HepG2 (cell line): ENCODE results near the gene ST7L. TPM values are rescaled to one million over a fixed set of nuclear protein-coding genes. Genes with fewer than 3 reads are reported as not detected.

Experiments used
- ATAC-seq: fragments of 200-7000 bp; cut with Tn5 transposase; 3 replicates; pipeline ENCODE4 v1.9.1; 2020; ENCODE audit warnings: mild to moderate bottlenecking, moderate library complexity
- BruUV-seq: library from RNA; stranded (reverse); fragments of 400-500 nt; replicated peaks from 2 replicates; lab custom pipeline; 2021; lab: Mats Ljungman, UMichigan
- CTCF ChIA-PET: fragments of 300-600 bp; formaldehyde crosslinking; extraction: SDS; loops from one replicate; lab custom pipeline; 2021; ENCODE audit warnings: low total read pairs, inconsistent platforms, low intra/inter-chr PET ratio; lab: Yijun Ruan, JAX
- POLR2A ChIA-PET: fragments of 350-600 bp; sonication (Branson Sonifier 250); formaldehyde crosslinking; loops from one replicate; lab custom pipeline; 2020; ENCODE audit warnings: antibody characterized with exemption, inconsistent platforms; lab: Yijun Ruan, JAX
- DNase-seq: peaks from one replicate; pipeline ENCODE4 v3.0.0-alpha.2; 2015; ENCODE audit warnings: low spot score
- FAIRE-seq: peaks from 3 replicates; lab custom pipeline; 2011; peaks lifted over from hg19 to GRCh38; lab: Jason Lieb, UNC
- H2AFZ ChIP-seq: one replicate; pipeline ENCODE4 v1.6.1; 2011; ENCODE audit warnings: low read length, inconsistent platforms
- H3K27ac ChIP-seq: fragments of 300-600 bp; 3 replicates; pipeline ENCODE4 v1.8.0; 2011; ENCODE audit warnings: mixed run types, mild to moderate bottlenecking, mixed read lengths, low read length, inconsistent platforms; ENCODE audit not compliant: insufficient read depth; ENCODE audit errors: extremely low read length
- H3K27me3 ChIP-seq, 2 experiments: fragments of 200-600 bp in 1 of 2; 2 replicates in 1 of 2; 3 replicates in 1 of 2; pipeline versions ENCODE4 v1.6.0 to v1.8.0; 2011; ENCODE audit warnings: low read length in 2 of 2, mild to moderate bottlenecking in 2 of 2, moderate library complexity in 2 of 2, inconsistent platforms in 1 of 2; ENCODE audit not compliant: insufficient read depth in 2 of 2, control insufficient read depth in 1 of 2
- H3K36me3 ChIP-seq, 2 experiments: fragments of 200-600 bp in 1 of 2; replicated peaks in 1 of 2; 2 replicates in 1 of 2; 3 replicates in 1 of 2; pipeline versions ENCODE4 v1.5.1 to v1.8.0; 2011; ENCODE audit warnings: low read length in 2 of 2, inconsistent platforms in 1 of 2; ENCODE audit not compliant: insufficient read depth in 2 of 2, control insufficient read depth in 1 of 2
- H3K4me1 ChIP-seq: 2 replicates; pipeline ENCODE4 v1.5.1; 2012; ENCODE audit warnings: low read length, inconsistent platforms; ENCODE audit not compliant: insufficient read depth
- H3K4me2 ChIP-seq: 2 replicates; pipeline ENCODE4 v1.6.0; 2011; ENCODE audit warnings: low read depth, low read length, inconsistent platforms
- H3K4me3 ChIP-seq, 3 experiments: fragments of 200-600 bp in 1 of 3; sonication (generic), shearing (Covaris generic) in 1 of 3; replicated peaks in 1 of 3; 2 replicates each; pipeline ENCODE4 v1.5.1; 2011 to 2016; ENCODE audit warnings: low read length in 3 of 3, inconsistent platforms in 2 of 3, low read depth in 2 of 3, mild to moderate bottlenecking in 2 of 3, control low read depth in 1 of 3, mixed read lengths in 1 of 3; ENCODE audit not compliant: insufficient read depth in 1 of 3
- H3K79me2 ChIP-seq: one replicate; pipeline ENCODE4 v1.6.1; 2011; ENCODE audit warnings: low read length, inconsistent platforms; ENCODE audit not compliant: insufficient read depth
- H3K9ac ChIP-seq: 2 replicates; pipeline ENCODE4 v1.6.0; 2011; ENCODE audit warnings: mild to moderate bottlenecking, low read depth, low read length, inconsistent platforms; ENCODE audit not compliant: insufficient read depth
- H3K9me3 ChIP-seq: 2 replicates; pipeline ENCODE4 v1.5.1; 2012; ENCODE audit warnings: mild to moderate bottlenecking, low read length
- H4K20me1 ChIP-seq: 2 replicates; pipeline ENCODE4 v1.6.0; 2011; ENCODE audit warnings: inconsistent platforms, mild to moderate bottlenecking, low read length, moderate library complexity; ENCODE audit not compliant: insufficient read depth
- AKNA ChIP-seq: sonication (generic); formaldehyde crosslinking; IDR thresholded peaks from 2 replicates; pipeline ENCODE4 v1.4.0; 2020; ENCODE audit warnings: missing genetic modification reagents, borderline replicate concordance
- DDIT3 ChIP-seq: sonication (generic); formaldehyde crosslinking; IDR thresholded peaks from 2 replicates; pipeline ENCODE4 v1.4.0; 2020; ENCODE audit warnings: mild to moderate bottlenecking, missing genetic modification reagents
- HOXA5 ChIP-seq: sonication (generic); formaldehyde crosslinking; IDR thresholded peaks from 2 replicates; pipeline ENCODE4 v1.4.0; 2020; ENCODE audit warnings: missing genetic modification reagents
- KLF11 ChIP-seq: IDR thresholded peaks from 2 replicates; pipeline ENCODE4 v1.6.1; 2016; ENCODE audit warnings: missing compliant biosample characterization
- PRDM15 ChIP-seq: sonication (generic); formaldehyde crosslinking; IDR thresholded peaks from 2 replicates; pipeline ENCODE4 v1.4.0; 2020; ENCODE audit warnings: missing genetic modification reagents
- RXRA ChIP-seq: sonication (generic); formaldehyde crosslinking; IDR thresholded peaks from 2 replicates; pipeline ENCODE4 v1.5.1; 2020; ENCODE audit warnings: missing genetic modification reagents
- SMAD3 ChIP-seq: sonication (generic); formaldehyde crosslinking; IDR thresholded peaks from 2 replicates; pipeline ENCODE4 v1.4.0; 2020; ENCODE audit warnings: missing genetic modification reagents
- SMYD3 ChIP-seq: sonication (generic); formaldehyde crosslinking; IDR thresholded peaks from 2 replicates; pipeline ENCODE4 v1.8.1; 2023; ENCODE audit warnings: mild to moderate bottlenecking, missing genetic modification reagents
- THYN1 ChIP-seq: sonication (generic); formaldehyde crosslinking; IDR thresholded peaks from 2 replicates; pipeline ENCODE4 v1.8.1; 2023; ENCODE audit warnings: low read depth, mild to moderate bottlenecking, moderate library complexity, missing genetic modification reagents, borderline replicate concordance
- ZNF33A ChIP-seq: sonication (generic); formaldehyde crosslinking; IDR thresholded peaks from 2 replicates; pipeline ENCODE4 v1.5.1; 2020; ENCODE audit warnings: missing genetic modification reagents, mild to moderate bottlenecking, moderate library complexity, borderline replicate concordance
- ZNF580 ChIP-seq: IDR thresholded peaks from 2 replicates; pipeline ENCODE4 v1.6.1; 2016; ENCODE audit warnings: low read depth, borderline replicate concordance
- ZNF629 ChIP-seq: sonication (generic); formaldehyde crosslinking; conservative IDR thresholded peaks from 2 replicates; pipeline ENCODE4 v1.5.0; 2020; ENCODE audit warnings: missing genetic modification reagents
- ZNF878 ChIP-seq: sonication (generic); formaldehyde crosslinking; IDR thresholded peaks from 2 replicates; pipeline ENCODE4 v1.8.1; 2023; ENCODE audit warnings: mild to moderate bottlenecking, missing genetic modification reagents, moderate library complexity
- ZSCAN12 ChIP-seq: sonication (generic); formaldehyde crosslinking; IDR thresholded peaks from 2 replicates; pipeline ENCODE4 v1.9.0; 2021; ENCODE audit warnings: mild to moderate bottlenecking, missing genetic modification reagents
- in situ Hi-C: cut with HindIII; loops from 2 replicates; pipeline ENCODE4 v1.10.0; 2017; ENCODE audit warnings: low pct_unique_long_range_greater_than_20kb; ENCODE audit not compliant: extremely low pct_ligation_motif_present
- intact Hi-C: fragments of 100-400 bp; cut with micrococcal nuclease; formaldehyde crosslinking; loops from one replicate; pipeline ENCODE4 v1.10.0; 2022; ENCODE audit not compliant: unreplicated experiment
- polyA plus RNA-seq, 8 experiments: library from polyadenylated mRNA; depleted of rRNA in 3 of 8; stranded (reverse) in 7 of 8; unstranded in 1 of 8; fragments of >200 nt; fragmentation: Illumina TruSeq in 4 of 8; extraction: Trizol in 4 of 8; gene quantifications; 2 replicates each; pipeline versions ENCODE4 v1.2.1 to v1.2.3, GENCODE V29; 2011 to 2016; ENCODE audit warnings: low read depth in 4 of 8, missing spikeins in 1 of 8, mixed read lengths in 1 of 8; ENCODE audit not compliant: insufficient read depth in 1 of 8
- total RNA-seq, 5 experiments: library from RNA; depleted of rRNA; stranded (reverse); fragments of >200 nt; fragmentation: Illumina TruSeq; extraction: Trizol; gene quantifications; 2 replicates each; pipeline ENCODE4 v1.2.3, GENCODE V29; 2016; ENCODE audit warnings: low read depth in 1 of 5

The ST7L gene
- total and polyA plus RNA-seq, 2 of the 13 experiments (the other 11 are each of a cell fraction or from before 2014, with no cell fraction given), result 8.6 to 19.9 TPM

- TF ChIP-seq HOXA5 (CRISPR knock-in tag) (no peak), PRDM15 (CRISPR knock-in tag) (no peak), THYN1 (CRISPR knock-in tag) (no peak), DDIT3 (CRISPR knock-in tag) (no peak), ZSCAN12 (CRISPR knock-in tag) (no peak), RXRA (no peak), KLF11 (no peak), ZNF33A (no peak), ZNF580 (CRISPR knock-in tag) (no peak), SMAD3 (CRISPR knock-in tag) (no peak), ZNF878 (CRISPR knock-in tag) (no peak)
Observed at GRCh38 chr1:112628516-112628915, 9.6 kb upstream of the ST7L start (continued).

GRCh38 chr1:112626887-112627286, 7.9 kb upstream of the ST7L start:
- ChIA-PET POLR2A (no interaction called here), CTCF (no interaction called here)
- BruUV-seq, result no TSS peak
- Histone ChIP-seq H3K4me3 (no peak overlapping the region), H3K9me3 (no peaks in the 10 kb centered on the region), H3K4me1 (peaks cover 54% of the 10 kb centered on the region), H3K9ac (no peak overlapping the region), H2AFZ (no peak overlapping the region), H3K27ac (no peak overlapping the region), H3K79me2 (peaks cover 88% of the 10 kb centered on the region), H4K20me1 (peaks cover 25% of the 10 kb centered on the region), H3K36me3 (peaks cover 0 to 18% of the 10 kb centered on the region in 2 experiments; a peak in 4 of 5 replicates), H3K4me2 (no peak overlapping the region), H3K27me3 (no peaks in the 10 kb centered on the region)
- intact Hi-C loops, result no loop called here
- ATAC-seq (no peak), FAIRE-seq (peak; percentile 37), DNase-seq (no peak)
- in situ Hi-C loops, result no loop called here
- TF ChIP-seq ZNF629 (CRISPR knock-in tag) (peak; percentile 80), SMYD3 (no peak), AKNA (no peak)
